ENCODE data around the gene TLR5. TPM values are rescaled to one million over a fixed set of nuclear protein-coding genes. Genes with fewer than 3 reads are reported as not detected.

The TLR5 gene
- total RNA-seq, 1 experiment from 2014 or later, result 17.3 TPM

GRCh38 chr1:223144431-223144830 is 1.4 kb upstream of the TLR5 start:
- no TSS peak for BruUV-seq (replicated peaks)
- peaks cover 7% of the 10 kb centered on the region for H3K9me3 Mint-ChIP-seq (ENCODE audit: low read depth, unreplicated experiment)

GRCh38 chr1:223143537-223144248 is 645 bp upstream of the TLR5 start:
- peak; percentile 77 for DNase-seq
- CTCF ChIA-PET, result interaction anchor here (0.6 to 3.5 kb wide), 9 partner anchors 10 to 526 kb away, joined by 3 to 26 read pairs (median 4); no protein-coding TSS in a partner anchor
- TF ChIP-seq CTCF (IDR thresholded peaks at IDR 0.05; ENCODE audit: unreplicated experiment), result no peak
- H3K27me3 Mint-ChIP-seq (ENCODE audit: unreplicated experiment), result no peaks in the 10 kb centered on the region
- H3K9me3 Mint-ChIP-seq (ENCODE audit: low read depth, unreplicated experiment), result peaks cover 7% of the 10 kb centered on the region
- peak overlapping the region; percentile 85 for H3K27ac Mint-ChIP-seq (ENCODE audit: unreplicated experiment)
- H3K4me3 Mint-ChIP-seq (ENCODE audit: low read depth, unreplicated experiment), result peak overlapping the region; percentile 75
- peaks cover 6% of the 10 kb centered on the region for H3K36me3 Mint-ChIP-seq (ENCODE audit: insufficient read depth, unreplicated experiment)
- intact Hi-C loops (cut with micrococcal nuclease; ENCODE audit: unreplicated experiment), result loop anchor here (2.0 kb wide), 1 partner anchor 37 kb away; no protein-coding TSS in a partner anchor
- H3K4me1 Mint-ChIP-seq (ENCODE audit: low read depth, unreplicated experiment), result peaks cover 42% of the 10 kb centered on the region
- BruUV-seq (replicated peaks), result TSS peak; percentile 41

More at GRCh38 chr1:223144431-223144830, 1.4 kb upstream of the TLR5 start:
- H3K4me3 Mint-ChIP-seq (ENCODE audit: low read depth, unreplicated experiment), result peak overlapping the region; percentile 75
- no peak for DNase-seq
- no peak for TF ChIP-seq CTCF (IDR thresholded peaks at IDR 0.05; ENCODE audit: unreplicated experiment)
- intact Hi-C loops (cut with micrococcal nuclease; ENCODE audit: unreplicated experiment), result no loop called here
- H3K27me3 Mint-ChIP-seq (ENCODE audit: unreplicated experiment), result no peaks in the 10 kb centered on the region
- CTCF ChIA-PET, result interaction anchor here (2.0 to 3.5 kb wide), 2 partner anchors 11 to 36 kb away, joined by 10 to 26 read pairs; no protein-coding TSS in a partner anchor
- H3K27ac Mint-ChIP-seq (ENCODE audit: unreplicated experiment), result no peak overlapping the region
- peaks cover 37% of the 10 kb centered on the region for H3K4me1 Mint-ChIP-seq (ENCODE audit: low read depth, unreplicated experiment)
- peaks cover 6% of the 10 kb centered on the region for H3K36me3 Mint-ChIP-seq (ENCODE audit: insufficient read depth, unreplicated experiment)

GRCh38 chr1:223142269-223142668 is 779 bp downstream of the TLR5 start:
- BruUV-seq (replicated peaks), result no TSS peak
- Mint-ChIP-seq H3K4me3 (ENCODE audit: low read depth, unreplicated experiment) (peak overlapping the region; percentile 75), H3K9me3 (ENCODE audit: low read depth, unreplicated experiment) (peaks cover 5% of the 10 kb centered on the region), H3K4me1 (ENCODE audit: low read depth, unreplicated experiment) (peaks cover 56% of the 10 kb centered on the region), H3K27ac (ENCODE audit: unreplicated experiment) (no peak overlapping the region), H3K36me3 (ENCODE audit: insufficient read depth, unreplicated experiment) (peaks cover 10% of the 10 kb centered on the region), H3K27me3 (ENCODE audit: unreplicated experiment) (no peaks in the 10 kb centered on the region)
- CTCF ChIA-PET, result interaction anchor here (0.6 to 3.5 kb wide), 3 partner anchors 9 to 694 kb away, joined by 3 to 26 read pairs (median 4); no protein-coding TSS in a partner anchor
- TF ChIP-seq CTCF (IDR thresholded peaks at IDR 0.05; ENCODE audit: unreplicated experiment), result no peak
- intact Hi-C loops (cut with micrococcal nuclease; ENCODE audit: unreplicated experiment), result loop anchor here (2.0 kb wide), 1 partner anchor 39 kb away; no protein-coding TSS in a partner anchor
- no peak for DNase-seq

GRCh38 chr1:223140611-223141405 is 2.2 kb downstream of the TLR5 start:
- CTCF ChIA-PET, result interaction anchor here (0.7 to 1.0 kb wide), 2 partner anchors 17 to 40 kb away, joined by 3 read pairs; no protein-coding TSS in a partner anchor
- Mint-ChIP-seq H3K4me1 (ENCODE audit: low read depth, unreplicated experiment) (peaks cover 67% of the 10 kb centered on the region), H3K4me3 (ENCODE audit: low read depth, unreplicated experiment) (no peak overlapping the region), H3K27ac (ENCODE audit: unreplicated experiment) (peak overlapping the region; percentile 66), H3K36me3 (ENCODE audit: insufficient read depth, unreplicated experiment) (peaks cover 10% of the 10 kb centered on the region), H3K9me3 (ENCODE audit: low read depth, unreplicated experiment) (no peaks in the 10 kb centered on the region), H3K27me3 (ENCODE audit: unreplicated experiment) (no peaks in the 10 kb centered on the region)
- no peak for TF ChIP-seq CTCF (IDR thresholded peaks at IDR 0.05; ENCODE audit: unreplicated experiment)
- BruUV-seq (replicated peaks), result TSS peak; percentile 20
- intact Hi-C loops (cut with micrococcal nuclease; ENCODE audit: unreplicated experiment), result no loop called here
- DNase-seq, result peak; percentile 70
